Stimulated activated CD8-positive, alpha-beta memory T cell treated with anti-CD3 and anti-CD28 coated beads, Interleukin-2, amount 100 ng/mL, for 1 hour (primary cell): ENCODE data around the gene DOCK6.
A peak's percentile ranks its signal among the peaks of the same experiment; 100 is the strongest.
"Not testable (repeated sequence)": the region's sequence is repeated elsewhere in the genome, so short reads cannot be mapped to it uniquely, and the experiment has no call there.

Experiments
- DNase-seq, 2 donors: peaks; one replicate each; pipeline ENCODE4 v3.0.0-alpha.2; 2020; ENCODE audit warnings: low read depth in 2 of 2

The DOCK6 gene

DNA sequence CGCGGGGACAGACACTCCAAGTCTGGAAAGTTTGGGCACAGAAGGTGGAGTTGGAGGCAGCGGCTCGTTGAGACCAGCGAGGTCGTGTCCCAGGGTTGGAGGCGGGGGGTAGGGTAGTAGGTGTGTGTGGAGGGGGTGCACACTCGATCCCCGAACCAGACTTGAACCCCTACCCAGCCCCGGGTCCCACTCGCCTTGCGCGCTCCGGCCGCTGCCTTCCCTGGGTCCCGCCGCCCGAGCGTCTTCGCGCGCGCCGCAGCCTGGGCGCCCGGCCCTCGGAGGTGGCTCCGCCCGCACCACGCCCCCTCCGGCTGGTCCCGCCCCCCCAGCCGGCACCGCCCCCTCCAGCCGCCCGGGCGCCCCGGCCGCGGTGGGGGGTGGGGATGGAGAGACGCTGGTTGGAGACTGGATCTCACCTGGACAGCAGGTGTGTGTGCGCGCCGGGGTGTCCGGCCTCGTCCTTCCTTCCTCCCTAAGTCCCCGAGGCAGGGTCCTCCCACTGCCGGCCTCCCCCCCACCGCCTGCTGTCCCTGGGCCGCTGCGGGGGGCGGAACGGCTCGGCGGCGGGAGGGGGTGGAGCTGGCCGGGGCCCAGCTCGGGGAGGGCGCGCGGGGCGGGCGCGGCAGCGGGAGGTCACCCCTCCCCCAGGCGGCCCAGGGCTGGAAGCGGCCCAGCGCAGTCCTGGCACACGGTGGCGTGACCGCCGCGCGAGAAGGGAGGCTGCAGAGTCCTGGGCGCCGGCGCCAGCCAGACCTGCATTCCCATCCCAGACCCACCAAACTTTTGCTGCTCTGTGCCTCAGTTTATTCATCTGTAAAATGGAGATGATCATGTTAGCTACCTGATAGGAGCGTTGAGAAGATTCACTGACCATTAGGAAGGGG lies 64.8 kb downstream of the DOCK6 start, which contains the start of gene KANK2:
Gene KANK2, minus strand, starts transcription at position 255 of the 884 bp plus-strand sequence. CDS start 3,034 bp downstream, outside the sequence.
- peak; percentile 50 to 53 for DNase-seq

GRCh38 chr19:11196406-11197287 lies 65.7 kb downstream of the DOCK6 start:
- DNase-seq, result no peak

DNA sequence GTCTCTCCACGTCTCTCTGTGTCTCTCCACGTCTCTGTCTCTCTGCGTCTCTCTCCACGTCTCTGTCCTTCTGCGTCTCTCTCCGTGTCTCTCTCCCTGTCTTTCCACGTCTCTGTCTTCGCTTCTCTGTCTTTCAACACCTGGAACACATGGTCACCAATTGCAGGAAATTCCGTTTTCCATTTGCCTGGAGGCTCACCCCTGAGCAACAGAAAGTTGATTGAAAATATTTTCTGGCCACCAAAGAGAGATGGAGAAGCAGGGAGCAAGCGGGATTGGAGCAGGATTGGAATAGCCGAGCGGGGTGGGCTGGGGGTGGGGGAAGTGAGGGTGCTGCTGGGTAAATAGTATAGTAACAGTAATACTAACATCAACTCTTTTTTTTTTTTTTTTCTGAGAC lies 66.6 kb downstream of the DOCK6 start:
- no peak for DNase-seq

DNA sequence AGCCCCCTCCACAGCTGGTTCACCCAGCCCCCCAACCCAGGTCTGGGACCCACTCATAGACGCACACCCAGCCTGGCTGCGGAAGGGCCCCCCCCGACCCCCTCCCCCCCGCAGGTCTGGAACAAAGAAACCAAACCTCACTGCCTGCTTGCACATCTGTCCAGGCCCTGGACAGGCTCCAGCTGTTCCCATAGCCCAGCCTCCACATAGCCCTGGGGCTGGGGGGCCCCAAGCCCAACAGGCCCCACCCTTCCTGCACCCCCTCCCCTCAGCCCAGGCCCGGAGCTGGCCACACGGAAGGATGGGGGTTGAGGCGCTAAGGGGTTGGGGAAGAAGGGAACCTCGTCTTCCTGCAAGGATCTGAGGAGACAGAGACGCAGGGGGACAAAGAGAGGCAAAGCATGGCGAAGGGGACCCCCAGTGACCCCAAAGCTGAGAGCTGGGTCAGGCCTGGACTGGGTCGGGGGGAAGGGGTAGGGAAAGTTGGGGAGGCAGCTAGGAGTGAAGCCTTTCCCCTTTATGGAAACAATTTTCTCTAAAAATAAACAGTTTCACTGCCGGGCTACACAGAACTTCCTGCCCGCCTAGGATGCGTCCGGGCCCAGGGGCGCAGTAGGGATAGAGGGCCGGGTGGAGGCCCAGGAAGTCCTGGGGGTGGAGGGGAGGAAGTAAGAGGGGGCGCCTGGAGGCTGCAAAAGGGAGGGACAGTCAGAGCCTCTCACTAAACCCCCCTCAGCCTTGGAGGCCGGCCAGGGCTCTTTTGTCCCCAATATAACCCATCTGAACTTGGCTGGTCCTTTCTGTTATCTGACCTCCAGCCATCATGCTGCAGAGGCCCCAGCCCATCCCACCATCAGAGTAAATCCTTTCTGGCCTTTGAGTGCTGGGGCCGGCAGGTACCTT lies 67.4 kb downstream of the DOCK6 start:
- DNase-seq, result no peak

- DNase-seq, result no peak
These were observed 68.2 kb downstream of the DOCK6 start for GRCh38 chr19:11194173-11194572.

DNA sequence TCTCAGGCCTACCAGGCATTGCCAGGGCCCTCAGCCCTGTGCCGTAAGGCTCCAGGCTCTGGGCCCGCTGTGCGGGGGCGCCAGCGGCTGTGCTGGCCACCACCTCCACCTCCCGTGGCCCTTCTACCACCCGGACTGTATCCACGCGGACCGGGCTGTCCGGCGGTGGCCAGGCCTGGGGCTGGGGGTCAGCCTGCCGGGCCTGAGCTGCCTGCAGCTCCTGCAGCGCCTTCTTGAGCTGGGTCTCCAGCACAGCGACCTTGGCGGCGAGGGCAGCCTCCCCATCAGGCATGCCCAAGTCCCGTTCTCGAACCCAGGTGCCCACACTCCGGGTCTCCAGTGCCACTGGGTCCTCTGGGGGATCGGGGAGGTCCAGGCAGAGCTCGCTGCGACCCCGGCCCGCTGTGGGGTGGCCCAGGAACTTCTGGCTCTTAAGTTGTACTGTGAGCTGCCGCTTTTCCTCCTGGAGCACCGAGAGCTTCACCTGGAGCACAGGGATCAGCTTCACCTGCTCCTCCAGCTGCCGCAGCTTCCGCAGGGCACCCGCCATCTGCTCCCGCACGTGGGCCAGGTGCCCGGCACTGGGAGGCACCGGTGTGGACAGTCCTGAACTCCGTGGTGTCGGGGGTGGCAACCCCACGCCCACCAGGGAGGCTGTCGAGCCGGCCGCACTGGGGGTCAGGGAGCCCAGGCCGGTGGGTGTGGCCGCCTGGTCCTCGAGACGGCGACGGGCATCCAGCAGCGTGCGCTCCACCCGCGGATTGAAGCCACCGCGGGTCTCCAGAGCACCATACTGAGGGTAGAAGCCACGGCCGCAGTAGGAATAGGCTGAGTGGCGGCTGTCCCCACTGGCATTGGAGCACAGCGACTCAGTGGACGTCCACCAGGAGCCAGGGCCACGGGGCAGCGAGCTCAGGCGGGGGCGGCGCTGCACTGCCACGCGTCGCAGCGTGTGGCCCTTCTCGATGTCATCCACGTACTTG lies 69.1 kb downstream of the DOCK6 start:
- DNase-seq, result no peak

DNA sequence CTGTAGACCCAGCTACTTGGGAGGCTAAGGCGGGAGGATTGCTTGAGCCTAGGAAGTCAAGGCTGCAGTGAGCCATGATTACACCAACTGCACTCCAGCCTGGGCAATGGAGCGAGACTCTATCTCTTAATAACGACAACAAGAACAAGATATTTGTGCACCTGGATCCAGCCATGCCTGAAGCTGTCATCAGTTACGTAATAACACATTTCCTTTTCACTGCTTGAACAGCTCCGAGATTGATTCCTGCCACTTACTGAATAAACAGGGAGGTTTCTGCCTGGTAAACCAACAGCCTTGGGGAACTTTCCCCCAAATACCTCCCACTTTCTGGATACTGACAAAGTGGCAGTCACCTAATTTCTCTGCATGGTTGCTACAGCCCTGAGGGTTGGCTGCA lies 70.4 kb downstream of the DOCK6 start:
- DNase-seq, result no peak

GRCh38 chr19:11191273-11191755 lies 71.0 kb downstream of the DOCK6 start:
- DNase-seq, result no peak

- no peak for DNase-seq
These were observed 71.8 kb downstream of the DOCK6 start for GRCh38 chr19:11190501-11190900.

- no peak for DNase-seq
These were observed 74.9 kb downstream of the DOCK6 start for GRCh38 chr19:11187441-11187840.

- DNase-seq, result no peak
These were observed 79.3 kb downstream of the DOCK6 start for GRCh38 chr19:11182994-11183393.

GRCh38 chr19:11181488-11181887 lies 80.8 kb downstream of the DOCK6 start:
- no peak for DNase-seq

DNA sequence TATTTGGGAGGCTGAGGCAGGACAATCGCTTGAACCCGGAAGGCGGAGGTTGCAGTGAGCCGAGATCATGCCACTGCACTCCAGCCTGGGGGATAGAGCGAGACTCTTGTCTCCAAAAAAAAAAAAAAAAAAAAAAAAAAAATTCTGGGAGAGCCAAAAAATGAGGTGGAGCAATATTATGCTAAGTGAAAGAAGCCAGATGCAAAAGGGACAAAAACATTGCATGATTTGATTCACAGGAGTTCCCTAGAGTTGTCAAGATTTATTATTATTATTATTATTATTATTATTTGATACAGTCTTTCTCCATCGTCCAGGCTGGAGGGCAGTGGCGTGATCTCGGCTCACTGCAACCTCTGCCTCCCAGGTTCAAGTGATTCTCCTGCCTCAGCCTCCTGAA lies 81.3 kb downstream of the DOCK6 start:
- DNase-seq, result not testable (repeated sequence)

- DNase-seq, result no peak
These were observed 82.0 kb downstream of the DOCK6 start for GRCh38 chr19:11180346-11180745.

GRCh38 chr19:11179716-11180297 lies 82.5 kb downstream of the DOCK6 start:
- DNase-seq, result no peak

GRCh38 chr19:11179145-11179465 lies 83.2 kb downstream of the DOCK6 start:
- not testable (repeated sequence) for DNase-seq

- no peak for DNase-seq
These were observed 84.7 kb downstream of the DOCK6 start for GRCh38 chr19:11177592-11177991.

- no peak for DNase-seq
These were observed 85.7 kb downstream of the DOCK6 start for GRCh38 chr19:11176466-11177193.

- DNase-seq, result no peak
These were observed 86.4 kb downstream of the DOCK6 start for GRCh38 chr19:11175920-11176319.
